ENCODE data around the gene SCAPER.

SCAPER gene

GRCh38 chr15:76360416-76360815 is 544.7 kb downstream of the SCAPER start:
- Histone ChIP-seq H2AFZ (no peak overlapping the region), H3K36me3 (ENCODE audit: control insufficient read depth, insufficient read depth, low read length) (no peaks in the 10 kb centered on the region), H3K27ac (no peak overlapping the region), H3K4me2 (ENCODE audit: low read length) (no peak overlapping the region), H3K4me1 (no peaks in the 10 kb centered on the region), H3K79me2 (no peaks in the 10 kb centered on the region), H3K9ac (no peak overlapping the region), H3K27me3 (ENCODE audit: control insufficient read depth, insufficient read depth, low read length) (no peaks in the 10 kb centered on the region), H3K4me3 (ENCODE audit: low read depth, low read length) (no peak overlapping the region), H3K9me3 (ENCODE audit: control insufficient read depth, low read length) (no peaks in the 10 kb centered on the region)
- no peak for TF ChIP-seq CTCF (IDR thresholded peaks at IDR 0.05)

GRCh38 chr15:76359152-76359551 is 546.0 kb downstream of the SCAPER start:
- Histone ChIP-seq H3K79me2 (no peaks in the 10 kb centered on the region), H3K4me3 (ENCODE audit: low read depth, low read length) (no peak overlapping the region), H3K36me3 (ENCODE audit: control insufficient read depth, insufficient read depth, low read length) (no peaks in the 10 kb centered on the region), H3K4me1 (no peaks in the 10 kb centered on the region), H3K4me2 (ENCODE audit: low read length) (no peak overlapping the region), H3K9me3 (ENCODE audit: control insufficient read depth, low read length) (no peaks in the 10 kb centered on the region), H3K27me3 (ENCODE audit: control insufficient read depth, insufficient read depth, low read length) (no peaks in the 10 kb centered on the region), H3K9ac (no peak overlapping the region), H2AFZ (no peak overlapping the region), H3K27ac (no peak overlapping the region)
- TF ChIP-seq CTCF (IDR thresholded peaks at IDR 0.05): no peak

- Histone ChIP-seq H3K36me3 (ENCODE audit: control insufficient read depth, insufficient read depth, low read length) (no peaks in the 10 kb centered on the region), H3K4me1 (no peaks in the 10 kb centered on the region), H3K4me3 (ENCODE audit: low read depth, low read length) (no peak overlapping the region), H3K9me3 (ENCODE audit: control insufficient read depth, low read length) (no peaks in the 10 kb centered on the region), H3K4me2 (ENCODE audit: low read length) (no peak overlapping the region), H3K27me3 (ENCODE audit: control insufficient read depth, insufficient read depth, low read length) (no peaks in the 10 kb centered on the region), H2AFZ (no peak overlapping the region), H3K9ac (no peak overlapping the region), H3K79me2 (no peaks in the 10 kb centered on the region), H3K27ac (no peak overlapping the region)
- no peak for TF ChIP-seq CTCF (IDR thresholded peaks at IDR 0.05)
Measured at GRCh38 chr15:76358453-76358852, 546.7 kb downstream of the SCAPER start.

- no peak overlapping the region for H3K4me2 ChIP-seq (ENCODE audit: low read length)
- H3K9me3 ChIP-seq (ENCODE audit: control insufficient read depth, low read length): no peaks in the 10 kb centered on the region
- H3K36me3 ChIP-seq (ENCODE audit: control insufficient read depth, insufficient read depth, low read length): no peaks in the 10 kb centered on the region
- no peak overlapping the region for H3K27ac ChIP-seq
- H3K79me2 ChIP-seq: no peaks in the 10 kb centered on the region
- H3K4me1 ChIP-seq: no peaks in the 10 kb centered on the region
- H3K27me3 ChIP-seq (ENCODE audit: control insufficient read depth, insufficient read depth, low read length): no peaks in the 10 kb centered on the region
- TF ChIP-seq CTCF (IDR thresholded peaks at IDR 0.05): no peak
- H3K4me3 ChIP-seq (ENCODE audit: low read depth, low read length): no peak overlapping the region
- no peak overlapping the region for H2AFZ ChIP-seq
- H3K9ac ChIP-seq: no peak overlapping the region
Measured at GRCh38 chr15:76354823-76355440, 550.2 kb downstream of the SCAPER start.

DNA sequence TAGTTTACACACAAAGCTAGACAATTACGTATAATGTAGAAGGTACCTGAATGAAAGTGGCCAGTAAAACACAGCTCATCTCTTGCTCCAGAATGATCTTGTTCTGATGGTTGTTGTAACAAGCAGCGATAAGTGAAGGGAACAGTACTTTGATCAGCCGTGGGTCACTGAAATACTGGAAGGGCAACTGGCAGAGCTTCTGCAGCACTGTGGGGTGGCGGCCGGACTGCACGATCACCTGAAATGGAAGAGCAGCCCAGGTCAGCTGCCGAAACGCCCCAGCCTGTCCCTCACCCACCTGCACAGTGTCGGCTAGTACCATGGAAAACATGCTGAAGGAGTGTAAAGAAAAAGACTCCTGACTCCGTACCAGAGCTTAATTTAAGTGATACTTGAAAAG is 551.2 kb downstream of the SCAPER start:
- H3K4me1 ChIP-seq: no peaks in the 10 kb centered on the region
- no peak for TF ChIP-seq CTCF (IDR thresholded peaks at IDR 0.05)
- H3K9me3 ChIP-seq (ENCODE audit: control insufficient read depth, low read length): no peaks in the 10 kb centered on the region
- H3K9ac ChIP-seq: no peak overlapping the region
- no peak overlapping the region for H3K4me2 ChIP-seq (ENCODE audit: low read length)
- no peak overlapping the region for H3K27ac ChIP-seq
- no peaks in the 10 kb centered on the region for H3K27me3 ChIP-seq (ENCODE audit: control insufficient read depth, insufficient read depth, low read length)
- no peak overlapping the region for H3K4me3 ChIP-seq (ENCODE audit: low read depth, low read length)
- H3K79me2 ChIP-seq: no peaks in the 10 kb centered on the region
- no peaks in the 10 kb centered on the region for H3K36me3 ChIP-seq (ENCODE audit: control insufficient read depth, insufficient read depth, low read length)
- no peak overlapping the region for H2AFZ ChIP-seq
